Neuron (in vitro differentiated cells): Measurements from ENCODE around the gene INTS2.
"Not testable (repeated sequence)": the region's sequence is repeated elsewhere in the genome, so short reads cannot be mapped to it uniquely, and the experiment has no call there.

Source experiments
- H2AFZ ChIP-seq: one replicate; pipeline ENCODE4 v1.6.1; 2013; ENCODE audit warnings: low read depth, mild to moderate bottlenecking, inconsistent platforms, low read length, moderate library complexity
- H3K27me3 ChIP-seq: one replicate; pipeline ENCODE4 v1.6.1; 2013; ENCODE audit warnings: low read length; ENCODE audit not compliant: insufficient read depth
- H3K36me3 ChIP-seq: one replicate; pipeline ENCODE4 v1.6.1; 2013; ENCODE audit warnings: low read length; ENCODE audit not compliant: insufficient read depth
- H3K4me1 ChIP-seq: one replicate; pipeline ENCODE4 v1.6.1; 2013; ENCODE audit warnings: low read length; ENCODE audit not compliant: insufficient read depth
- H3K4me3 ChIP-seq: 2 replicates; pipeline ENCODE4 v1.5.1; 2013; ENCODE audit warnings: mild to moderate bottlenecking, low read length, moderate library complexity
- H3K9me3 ChIP-seq: one replicate; pipeline ENCODE4 v1.6.1; 2013; ENCODE audit warnings: low read length

INTS2 gene

DNA sequence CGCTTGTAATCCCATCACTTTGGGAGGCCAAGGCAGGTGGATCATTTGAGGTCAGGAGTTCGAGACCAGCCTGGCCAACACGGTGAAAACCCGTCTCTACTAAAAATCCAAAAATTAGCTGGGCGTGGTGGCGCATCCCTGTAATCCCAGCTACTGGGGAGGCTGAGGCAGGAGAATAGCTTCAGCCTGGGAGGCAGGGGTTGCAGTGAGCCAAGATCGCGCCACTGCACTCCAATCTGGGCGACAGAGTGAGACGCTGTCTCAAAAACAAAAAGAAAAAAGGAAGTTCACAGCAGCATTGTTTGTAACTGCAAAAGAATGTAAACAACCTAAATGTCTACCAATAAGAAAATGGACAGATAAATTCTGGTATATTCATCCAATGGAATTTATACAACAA lies 67.4 kb downstream of the INTS2 start:
- Histone ChIP-seq H3K36me3 (peaks cover 37% of the 10 kb centered on the region), H3K4me1 (peaks cover 18% of the 10 kb centered on the region)
- not testable (repeated sequence) for H3K4me3 ChIP-seq, H3K27me3 ChIP-seq, H3K9me3 ChIP-seq, H2AFZ ChIP-seq

DNA sequence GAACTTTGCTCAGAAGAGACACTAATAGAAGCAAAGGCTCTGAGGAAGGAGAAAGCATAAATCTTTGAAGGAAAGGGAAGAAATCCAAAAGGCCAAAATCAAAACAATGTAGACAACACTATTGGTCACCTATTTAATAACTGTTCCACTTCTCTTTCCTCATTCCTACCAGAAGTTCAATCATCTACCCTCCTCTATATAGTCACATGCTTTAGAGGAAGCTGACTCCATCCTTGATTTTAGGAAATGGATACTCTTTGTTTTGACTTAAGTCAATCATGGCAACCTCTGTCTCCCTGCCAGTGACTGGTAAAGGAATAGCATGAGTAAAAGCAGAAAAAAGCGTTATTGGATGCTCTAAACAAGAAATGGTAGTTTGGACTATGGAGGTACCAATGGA lies 71.7 kb downstream of the INTS2 start:
- H3K27me3 ChIP-seq, result no peaks in the 10 kb centered on the region
- H3K4me1 ChIP-seq, result peaks cover 3% of the 10 kb centered on the region

DNA sequence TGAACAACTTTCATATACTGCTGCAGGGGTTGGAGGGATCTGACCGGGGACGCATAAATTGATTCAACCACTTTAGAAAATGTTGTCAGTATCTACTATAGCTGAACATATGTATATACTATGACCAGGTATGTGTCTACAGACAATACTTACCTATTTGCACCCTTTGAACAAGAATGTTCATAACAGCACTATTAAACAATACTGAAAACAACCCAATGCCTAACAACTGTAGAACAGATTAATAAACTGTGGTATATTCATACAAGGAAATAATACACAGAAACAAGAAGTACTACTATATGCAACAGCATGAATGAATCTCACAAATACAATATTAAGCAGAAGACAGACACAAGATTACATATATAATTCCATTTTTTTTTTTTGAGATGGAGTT lies 74.9 kb downstream of the INTS2 start:
- Histone ChIP-seq H3K4me1 (no peaks in the 10 kb centered on the region), H3K4me3 (no peak overlapping the region), H2AFZ (no peak overlapping the region), H3K9me3 (no peaks in the 10 kb centered on the region), H3K27me3 (no peaks in the 10 kb centered on the region), H3K36me3 (peaks cover 62% of the 10 kb centered on the region)

More for the DNA sequence above, 71.7 kb downstream of the INTS2 start:
- H3K9me3 ChIP-seq, result no peaks in the 10 kb centered on the region
- no peak overlapping the region for H3K4me3 ChIP-seq
- no peak overlapping the region for H2AFZ ChIP-seq
- peaks cover 67% of the 10 kb centered on the region for H3K36me3 ChIP-seq

GRCh38 chr17:61849674-61850073 lies 78.1 kb downstream of the INTS2 start:
- H2AFZ ChIP-seq, result no peak overlapping the region
- no peak overlapping the region for H3K4me3 ChIP-seq
- no peaks in the 10 kb centered on the region for H3K27me3 ChIP-seq
- peaks cover 63% of the 10 kb centered on the region for H3K36me3 ChIP-seq
- no peaks in the 10 kb centered on the region for H3K4me1 ChIP-seq
- H3K9me3 ChIP-seq, result no peaks in the 10 kb centered on the region

GRCh38 chr17:61848896-61849295 lies 78.9 kb downstream of the INTS2 start:
- no peaks in the 10 kb centered on the region for H3K4me1 ChIP-seq
- no peak overlapping the region for H3K4me3 ChIP-seq
- H3K27me3 ChIP-seq, result no peaks in the 10 kb centered on the region
- H2AFZ ChIP-seq, result no peak overlapping the region
- no peaks in the 10 kb centered on the region for H3K9me3 ChIP-seq
- peaks cover 66% of the 10 kb centered on the region for H3K36me3 ChIP-seq

GRCh38 chr17:61848247-61848646 lies 79.5 kb downstream of the INTS2 start:
- H3K4me1 ChIP-seq, result no peaks in the 10 kb centered on the region
- no peak overlapping the region for H3K4me3 ChIP-seq
- H2AFZ ChIP-seq, result no peak overlapping the region
- H3K36me3 ChIP-seq, result peaks cover 62% of the 10 kb centered on the region
- no peaks in the 10 kb centered on the region for H3K27me3 ChIP-seq
- no peaks in the 10 kb centered on the region for H3K9me3 ChIP-seq

DNA sequence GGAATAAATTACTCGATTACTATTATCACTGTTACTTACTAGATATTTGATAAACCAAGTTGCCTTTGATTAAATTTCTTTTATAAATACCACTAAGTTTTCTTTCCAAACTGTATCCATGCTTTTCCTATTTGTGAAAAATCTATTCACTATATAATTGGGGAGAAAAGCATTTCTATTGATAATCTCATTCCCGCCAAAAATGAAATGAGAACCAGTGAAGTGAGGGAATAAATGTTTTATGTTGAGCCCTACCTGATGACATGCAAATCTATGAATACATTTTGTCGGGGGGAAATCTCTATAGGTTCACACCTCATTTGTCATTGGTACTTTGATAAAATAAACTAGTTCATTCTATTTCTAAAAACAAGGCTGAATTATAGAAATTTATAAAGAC lies 80.1 kb downstream of the INTS2 start:
- Histone ChIP-seq H3K4me1 (no peaks in the 10 kb centered on the region), H3K27me3 (no peaks in the 10 kb centered on the region), H3K4me3 (no peak overlapping the region), H3K9me3 (no peaks in the 10 kb centered on the region), H3K36me3 (peaks cover 58% of the 10 kb centered on the region), H2AFZ (no peak overlapping the region)

- peaks cover 53% of the 10 kb centered on the region for H3K36me3 ChIP-seq
- no peaks in the 10 kb centered on the region for H3K27me3 ChIP-seq
- H3K4me3 ChIP-seq, result no peak overlapping the region
- no peak overlapping the region for H2AFZ ChIP-seq
- H3K4me1 ChIP-seq, result no peaks in the 10 kb centered on the region
- H3K9me3 ChIP-seq, result no peaks in the 10 kb centered on the region
These were observed 80.9 kb downstream of the INTS2 start for GRCh38 chr17:61846761-61847375.

DNA sequence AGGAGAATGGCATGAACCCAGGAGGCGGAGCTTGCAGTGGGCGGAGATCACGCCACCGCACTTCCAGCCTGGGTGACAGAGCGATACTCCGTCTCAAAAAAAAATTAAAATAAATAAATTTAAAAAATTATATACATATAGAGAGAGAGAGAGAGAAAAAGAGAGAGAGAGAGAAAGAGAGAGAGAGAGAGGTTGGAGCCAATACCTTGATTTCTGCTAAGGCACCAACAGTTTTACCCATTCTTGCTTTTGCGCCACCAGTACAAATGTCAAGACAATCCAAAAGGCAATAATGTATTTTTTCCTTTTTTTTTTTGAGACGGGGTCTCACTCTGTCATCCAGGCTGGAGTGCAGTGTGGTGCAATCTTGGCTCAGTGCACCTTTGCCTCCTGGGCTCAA lies 81.7 kb downstream of the INTS2 start:
- no peak overlapping the region for H2AFZ ChIP-seq
- H3K9me3 ChIP-seq, result no peaks in the 10 kb centered on the region
- no peaks in the 10 kb centered on the region for H3K4me1 ChIP-seq
- no peak overlapping the region for H3K4me3 ChIP-seq
- peaks cover 53% of the 10 kb centered on the region for H3K36me3 ChIP-seq
- no peaks in the 10 kb centered on the region for H3K27me3 ChIP-seq

- H3K27me3 ChIP-seq, result no peaks in the 10 kb centered on the region
- H3K4me1 ChIP-seq, result no peaks in the 10 kb centered on the region
- H3K9me3 ChIP-seq, result no peaks in the 10 kb centered on the region
- peaks cover 45% of the 10 kb centered on the region for H3K36me3 ChIP-seq
- H2AFZ ChIP-seq, result no peak overlapping the region
- no peak overlapping the region for H3K4me3 ChIP-seq
These were observed 84.3 kb downstream of the INTS2 start for GRCh38 chr17:61843435-61843834.

DNA sequence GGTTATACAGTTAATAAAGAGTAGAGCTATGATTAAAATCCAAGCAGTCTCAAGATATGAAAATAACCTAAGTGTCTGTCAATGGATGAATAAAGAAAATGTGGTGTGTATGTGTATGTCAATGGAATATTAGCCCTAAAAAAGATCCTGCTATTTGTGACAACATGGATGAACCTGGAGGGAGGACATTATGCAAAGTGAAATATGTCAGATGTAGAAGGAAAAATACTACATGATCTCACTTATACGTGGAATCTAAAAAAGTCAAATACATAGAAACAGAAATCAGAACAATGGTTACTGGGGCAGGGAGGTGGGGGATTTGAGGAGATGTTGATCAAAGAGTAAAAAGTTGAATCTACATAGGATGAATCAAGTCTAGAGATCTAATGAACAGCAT lies 84.9 kb downstream of the INTS2 start:
- Histone ChIP-seq H3K36me3 (peaks cover 41% of the 10 kb centered on the region), H3K4me1 (no peaks in the 10 kb centered on the region), H3K9me3 (no peaks in the 10 kb centered on the region), H3K27me3 (no peaks in the 10 kb centered on the region), H2AFZ (no peak overlapping the region), H3K4me3 (no peak overlapping the region)

GRCh38 chr17:61839300-61839786 lies 88.4 kb downstream of the INTS2 start:
- no peaks in the 10 kb centered on the region for H3K4me1 ChIP-seq
- H3K4me3 ChIP-seq, result no peak overlapping the region
- H3K9me3 ChIP-seq, result no peaks in the 10 kb centered on the region
- H3K27me3 ChIP-seq, result no peaks in the 10 kb centered on the region
- H3K36me3 ChIP-seq, result peaks cover 12% of the 10 kb centered on the region
- no peak overlapping the region for H2AFZ ChIP-seq

- Histone ChIP-seq H3K27me3 (no peaks in the 10 kb centered on the region), H3K4me3 (no peak overlapping the region), H3K36me3 (peaks cover 5% of the 10 kb centered on the region), H3K4me1 (no peaks in the 10 kb centered on the region), H3K9me3 (no peaks in the 10 kb centered on the region), H2AFZ (no peak overlapping the region)
These were observed 90.4 kb downstream of the INTS2 start for GRCh38 chr17:61837175-61838051.
